ENCODE results near the gene NCAPH2. TPM values are rescaled to one million over a fixed set of nuclear protein-coding genes. Genes with fewer than 3 reads are reported as not detected.

Gene NCAPH2
- total and polyA plus RNA-seq, 2 of the 13 experiments (the other 11 are each of a cell fraction or from before 2014, with no cell fraction given), result 28.1 to 64.4 TPM

DNA sequence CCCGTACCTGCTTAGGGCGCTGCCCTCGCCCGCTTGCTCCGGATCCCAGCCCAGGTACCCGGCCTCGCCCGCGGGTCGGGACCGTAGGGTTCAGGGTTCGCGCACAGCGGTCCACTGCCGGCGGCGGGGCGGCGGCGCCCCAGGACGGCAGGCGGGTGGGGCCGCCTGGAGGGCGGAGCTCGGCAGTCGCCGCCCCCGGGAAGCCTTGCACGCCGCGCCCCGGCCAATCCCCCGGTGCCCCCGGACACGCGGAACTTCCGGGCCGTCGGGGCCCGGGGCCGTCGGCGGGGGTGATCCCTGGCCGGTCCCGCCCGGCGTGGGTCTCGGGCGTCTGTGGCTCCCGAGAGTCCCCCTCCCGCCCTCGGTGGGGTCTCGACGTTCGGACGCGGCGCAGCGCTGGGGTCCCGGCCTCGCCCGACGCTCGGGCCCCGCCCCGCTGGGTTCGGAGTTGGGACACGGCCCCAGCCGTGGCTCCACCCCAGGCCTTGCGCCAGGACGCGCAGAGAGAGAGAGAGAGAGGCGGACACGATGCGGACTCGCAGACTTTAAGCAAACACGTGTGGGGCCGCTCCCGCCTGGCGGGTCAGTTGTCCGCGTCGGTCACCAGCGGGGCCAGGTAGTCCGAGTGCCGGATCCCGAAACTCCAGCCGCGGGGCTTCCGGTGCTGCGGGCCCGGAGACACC, 22.0 kb downstream of the NCAPH2 start, which contains the start of gene TYMP (continued):
- TF ChIP-seq, protein P1, sequence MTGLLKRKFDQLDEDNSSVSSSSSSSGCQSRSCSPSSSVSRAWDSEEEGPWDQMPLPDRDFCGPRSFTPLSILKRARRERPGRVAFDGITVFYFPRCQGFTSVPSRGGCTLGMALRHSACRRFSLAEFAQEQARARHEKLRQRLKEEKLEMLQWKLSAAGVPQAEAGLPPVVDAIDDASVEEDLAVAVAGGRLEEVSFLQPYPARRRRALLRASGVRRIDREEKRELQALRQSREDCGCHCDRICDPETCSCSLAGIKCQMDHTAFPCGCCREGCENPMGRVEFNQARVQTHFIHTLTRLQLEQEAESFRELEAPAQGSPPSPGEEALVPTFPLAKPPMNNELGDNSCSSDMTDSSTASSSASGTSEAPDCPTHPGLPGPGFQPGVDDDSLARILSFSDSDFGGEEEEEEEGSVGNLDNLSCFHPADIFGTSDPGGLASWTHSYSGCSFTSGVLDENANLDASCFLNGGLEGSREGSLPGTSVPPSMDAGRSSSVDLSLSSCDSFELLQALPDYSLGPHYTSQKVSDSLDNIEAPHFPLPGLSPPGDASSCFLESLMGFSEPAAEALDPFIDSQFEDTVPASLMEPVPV (CRISPR knock-in tag; IDR thresholded peaks at IDR 0.05), result peak; percentile 76; the same call in 1 of the 2 replicates
- TF ChIP-seq, protein P2, sequence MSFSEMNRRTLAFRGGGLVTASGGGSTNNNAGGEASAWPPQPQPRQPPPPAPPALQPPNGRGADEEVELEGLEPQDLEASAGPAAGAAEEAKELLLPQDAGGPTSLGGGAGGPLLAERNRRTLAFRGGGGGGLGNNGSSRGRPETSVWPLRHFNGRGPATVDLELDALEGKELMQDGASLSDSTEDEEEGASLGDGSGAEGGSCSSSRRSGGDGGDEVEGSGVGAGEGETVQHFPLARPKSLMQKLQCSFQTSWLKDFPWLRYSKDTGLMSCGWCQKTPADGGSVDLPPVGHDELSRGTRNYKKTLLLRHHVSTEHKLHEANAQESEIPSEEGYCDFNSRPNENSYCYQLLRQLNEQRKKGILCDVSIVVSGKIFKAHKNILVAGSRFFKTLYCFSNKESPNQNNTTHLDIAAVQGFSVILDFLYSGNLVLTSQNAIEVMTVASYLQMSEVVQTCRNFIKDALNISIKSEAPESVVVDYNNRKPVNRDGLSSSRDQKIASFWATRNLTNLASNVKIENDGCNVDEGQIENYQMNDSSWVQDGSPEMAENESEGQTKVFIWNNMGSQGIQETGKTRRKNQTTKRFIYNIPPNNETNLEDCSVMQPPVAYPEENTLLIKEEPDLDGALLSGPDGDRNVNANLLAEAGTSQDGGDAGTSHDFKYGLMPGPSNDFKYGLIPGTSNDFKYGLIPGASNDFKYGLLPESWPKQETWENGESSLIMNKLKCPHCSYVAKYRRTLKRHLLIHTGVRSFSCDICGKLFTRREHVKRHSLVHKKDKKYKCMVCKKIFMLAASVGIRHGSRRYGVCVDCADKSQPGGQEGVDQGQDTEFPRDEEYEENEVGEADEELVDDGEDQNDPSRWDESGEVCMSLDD (CRISPR knock-in tag; IDR thresholded peaks at IDR 0.05; ENCODE audit: borderline replicate concordance), result peak; percentile 70
- TF ChIP-seq ZNF225 (CRISPR knock-in tag; IDR thresholded peaks at IDR 0.05) (peak; percentile 67; the same call in 1 of the 2 replicates), CHD4 (IDR thresholded peaks at IDR 0.05; ENCODE audit: borderline replicate concordance, low read length) (no peak), ZFP37 (CRISPR knock-in tag; IDR thresholded peaks at IDR 0.05; ENCODE audit: borderline replicate concordance) (no peak), SRSF1 (optimal IDR thresholded peaks at IDR 0.05; ENCODE audit: low read depth, low read length) (no peak), ZNF264 (CRISPR knock-in tag; IDR thresholded peaks at IDR 0.05) (peak; percentile 72; the same call in 1 of the 2 replicates), MLLT10 (CRISPR knock-in tag; IDR thresholded peaks at IDR 0.05) (no peak), ZSCAN30 (CRISPR knock-in tag; IDR thresholded peaks at IDR 0.05) (0 out of 2 replicates have a peak, but pooled peaks have one; percentile 26), PHF21A (CRISPR knock-in tag; IDR thresholded peaks at IDR 0.05) (no peak; the same call in 1 of the 2 replicates), CENPT (CRISPR knock-in tag; IDR thresholded peaks at IDR 0.05; ENCODE audit: low read depth) (peak; percentile 55), ZBTB49 (CRISPR knock-in tag; IDR thresholded peaks at IDR 0.05; ENCODE audit: borderline replicate concordance) (no peak), JUNB (CRISPR knock-in tag; IDR thresholded peaks at IDR 0.05; ENCODE audit: borderline replicate concordance) (no peak), POLR2AphosphoS5 (IDR thresholded peaks at IDR 0.05; ENCODE audit: low read depth, low read length) (peak; percentile 40), NFYB (CRISPR knock-in tag; IDR thresholded peaks at IDR 0.05) (0 out of 2 replicates have a peak, but pooled peaks have one; percentile 8), HOXD1 (CRISPR knock-in tag; IDR thresholded peaks at IDR 0.05) (0 out of 2 replicates have a peak, but pooled peaks have one; percentile 36)

Data from HepG2 (cell line).